CD4-positive, alpha-beta T cell (primary cell): ENCODE measurements around the gene CMSS1. TPM values are rescaled to one million over a fixed set of nuclear protein-coding genes. Genes with fewer than 3 reads are reported as not detected.

Experiments used
- ATAC-seq: fragments of 200-7000 bp; cut with Tn5 transposase; one replicate; pipeline ENCODE4 v1.10.0; 2022; ENCODE audit warnings: mild to moderate bottlenecking; ENCODE audit not compliant: poor library complexity
- CTCF ChIA-PET: fragments of 350-600 bp; sonication (Branson Sonifier 250); formaldehyde crosslinking; loops from one replicate; lab custom pipeline; 2021; ENCODE audit warnings: antibody characterized with exemption, inconsistent platforms; lab: Charles Lee
- POLR2A ChIA-PET: fragments of 350-600 bp; sonication (Branson Sonifier 250); formaldehyde crosslinking; loops from one replicate; lab custom pipeline; 2021; ENCODE audit warnings: antibody characterized with exemption, inconsistent platforms; lab: Charles Lee
- DNase-seq, 14 experiments: peaks; one replicate each; pipeline ENCODE4 v3.0.0-alpha.2; 2013 to 2020; ENCODE audit warnings: mixed read lengths in 2 of 14
- H3K27ac ChIP-seq, 2 donors: one replicate each; pipeline versions ENCODE4 v1.5.1 to v1.7.0; 2013; ENCODE audit warnings: low read length in 2 of 2, low read depth in 1 of 2, mild to moderate bottlenecking in 1 of 2
- H3K27me3 ChIP-seq, 2 experiments: 1 replicate in 1 of 2; 2 replicates in 1 of 2; pipeline versions ENCODE4 v1.6.1 to v1.7.0; 2013; ENCODE audit warnings: low read length in 2 of 2, control low read depth in 1 of 2, mild to moderate bottlenecking in 1 of 2, moderate library complexity in 1 of 2; ENCODE audit not compliant: insufficient read depth in 2 of 2, control insufficient read depth in 1 of 2
- H3K36me3 ChIP-seq: one replicate; pipeline ENCODE4 v1.6.1; 2013; ENCODE audit warnings: low read length, control low read depth; ENCODE audit not compliant: insufficient read depth
- H3K4me1 ChIP-seq: one replicate; pipeline ENCODE4 v1.6.1; 2013; ENCODE audit warnings: low read length, control low read depth; ENCODE audit not compliant: insufficient read depth
- H3K4me3 ChIP-seq: one replicate; pipeline ENCODE4 v1.5.1; 2013; ENCODE audit warnings: mild to moderate bottlenecking, low read length, moderate library complexity
- H3K9me3 ChIP-seq, 2 experiments: 1 replicate in 1 of 2; 2 replicates in 1 of 2; pipeline versions ENCODE4 v1.6.1 to v1.7.0; 2013; ENCODE audit warnings: low read length in 2 of 2, mild to moderate bottlenecking in 2 of 2, control low read depth in 1 of 2, moderate library complexity in 1 of 2; ENCODE audit not compliant: control insufficient read depth in 1 of 2, insufficient read depth in 1 of 2
- H3K27ac Mint-ChIP-seq: one replicate; pipeline ENCODE4 v1.8.0; 2020; ENCODE audit warnings: mixed read lengths
- H3K27me3 Mint-ChIP-seq: one replicate; pipeline ENCODE4 v1.8.0; 2021; ENCODE audit warnings: mixed read lengths
- H3K36me3 Mint-ChIP-seq: one replicate; pipeline ENCODE4 v1.8.0; 2021; ENCODE audit warnings: low read depth, mixed read lengths
- H3K4me1 Mint-ChIP-seq: one replicate; pipeline ENCODE4 v1.8.0; 2021; ENCODE audit warnings: low read depth, mixed read lengths
- H3K4me3 Mint-ChIP-seq: one replicate; pipeline ENCODE4 v1.8.0; 2020; ENCODE audit warnings: mild to moderate bottlenecking, mixed read lengths
- H3K9me3 Mint-ChIP-seq: one replicate; pipeline ENCODE4 v1.8.0; 2020; ENCODE audit warnings: mixed read lengths
- intact Hi-C, 2 experiments: fragments of 100-400 bp; cut with DNase I in 1 of 2; cut with micrococcal nuclease in 1 of 2; formaldehyde crosslinking; loops; one replicate each; pipeline versions ENCODE4 v1.15.1 to v1.9.0; 2023 to 2025; cut with DNase I, micrococcal nuclease
- total RNA-seq, 174 experiments: library from RNA in 2 of 174; stranded (reverse) in 2 of 174; gene quantifications; one replicate each; pipeline ENCODE4 v1.2.3 and lab custom pipeline; 2021 to 2026
- TF ChIP-seq, protein P1 (sequence below): fragments of 200-600 bp; IDR thresholded peaks from one replicate; pipeline ENCODE4 v1.8.0; 2022; ENCODE audit warnings: antibody characterized with exemption, mild to moderate bottlenecking

The CMSS1 gene
- total RNA-seq, 2 experiments from 2014 or later: 12.2 TPM

DNA sequence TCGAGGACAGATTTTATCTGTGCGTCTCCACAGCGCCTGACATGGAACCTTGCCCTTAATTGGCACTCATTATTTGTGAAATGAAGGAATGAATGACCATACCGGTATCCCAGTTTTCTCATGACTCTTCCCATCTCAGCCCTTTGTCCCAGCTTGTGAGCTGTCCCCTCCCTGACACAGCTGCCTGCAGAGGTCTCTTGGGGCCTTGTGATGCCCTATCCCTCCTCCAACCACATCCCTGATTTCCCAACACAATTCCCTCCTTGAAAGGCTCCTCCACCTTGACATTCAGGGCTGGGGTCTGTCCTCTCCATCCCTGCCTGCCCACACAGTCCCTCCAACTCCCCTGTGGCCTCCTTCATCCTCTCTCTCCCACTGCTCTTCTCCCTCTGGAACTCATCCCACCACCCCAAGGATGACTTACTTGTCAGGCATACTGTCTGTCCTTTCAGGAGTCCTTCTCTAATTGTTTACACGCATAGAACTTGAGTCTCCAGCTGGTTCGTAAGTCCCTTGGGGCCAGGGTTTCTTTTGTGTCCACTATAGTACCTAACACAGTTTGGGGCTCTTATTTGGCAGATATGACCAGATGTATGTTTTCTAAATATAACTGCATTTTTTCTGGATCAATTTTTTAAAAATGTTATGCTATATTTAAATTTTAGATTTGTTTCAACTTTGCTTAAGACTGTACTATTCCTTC is 332.2 kb downstream of the CMSS1 start:
- Mint-ChIP-seq H3K27me3 (no peaks in the 10 kb centered on the region), H3K4me3 (no peak overlapping the region), H3K9me3 (no peaks in the 10 kb centered on the region), H3K36me3 (peaks cover 62% of the 10 kb centered on the region), H3K4me1 (no peaks in the 10 kb centered on the region), H3K27ac (no peak overlapping the region)
- no peak overlapping the region for H3K27ac ChIP-seq
- H3K27me3 ChIP-seq: no peaks in the 10 kb centered on the region
- ATAC-seq (no peak), DNase-seq (no peak)
- H3K9me3 ChIP-seq: peaks cover 0 to 4% of the 10 kb centered on the region in 2 experiments
- CTCF ChIA-PET: no interaction called here
- no peak overlapping the region for H3K4me3 ChIP-seq
- TF ChIP-seq, protein P1, sequence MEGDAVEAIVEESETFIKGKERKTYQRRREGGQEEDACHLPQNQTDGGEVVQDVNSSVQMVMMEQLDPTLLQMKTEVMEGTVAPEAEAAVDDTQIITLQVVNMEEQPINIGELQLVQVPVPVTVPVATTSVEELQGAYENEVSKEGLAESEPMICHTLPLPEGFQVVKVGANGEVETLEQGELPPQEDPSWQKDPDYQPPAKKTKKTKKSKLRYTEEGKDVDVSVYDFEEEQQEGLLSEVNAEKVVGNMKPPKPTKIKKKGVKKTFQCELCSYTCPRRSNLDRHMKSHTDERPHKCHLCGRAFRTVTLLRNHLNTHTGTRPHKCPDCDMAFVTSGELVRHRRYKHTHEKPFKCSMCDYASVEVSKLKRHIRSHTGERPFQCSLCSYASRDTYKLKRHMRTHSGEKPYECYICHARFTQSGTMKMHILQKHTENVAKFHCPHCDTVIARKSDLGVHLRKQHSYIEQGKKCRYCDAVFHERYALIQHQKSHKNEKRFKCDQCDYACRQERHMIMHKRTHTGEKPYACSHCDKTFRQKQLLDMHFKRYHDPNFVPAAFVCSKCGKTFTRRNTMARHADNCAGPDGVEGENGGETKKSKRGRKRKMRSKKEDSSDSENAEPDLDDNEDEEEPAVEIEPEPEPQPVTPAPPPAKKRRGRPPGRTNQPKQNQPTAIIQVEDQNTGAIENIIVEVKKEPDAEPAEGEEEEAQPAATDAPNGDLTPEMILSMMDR: no peak
- H3K4me1 ChIP-seq: no peaks in the 10 kb centered on the region
- intact Hi-C loops: no loop called here
- POLR2A ChIA-PET: no interaction called here
- H3K36me3 ChIP-seq: peaks cover 6% of the 10 kb centered on the region

DNA sequence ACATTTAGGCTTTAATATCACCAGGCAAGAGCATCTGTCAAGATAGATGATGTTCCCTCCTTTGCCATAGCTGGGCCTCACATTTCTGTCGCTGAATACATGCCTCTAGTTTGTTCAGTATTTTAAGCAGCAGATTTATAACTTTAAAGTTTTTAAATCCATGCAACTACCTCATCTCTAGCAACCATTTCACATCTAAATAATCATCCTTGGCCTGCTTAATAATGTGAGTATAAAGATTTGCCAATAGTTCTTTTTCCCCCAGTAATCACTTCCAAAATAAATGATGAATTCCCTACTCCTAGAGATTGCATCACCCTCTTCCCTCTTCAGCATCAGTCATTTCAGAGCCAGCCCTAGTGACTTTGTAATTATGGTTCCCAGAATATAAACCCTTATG is 332.8 kb downstream of the CMSS1 start:
- Mint-ChIP-seq H3K27me3 (no peaks in the 10 kb centered on the region), H3K4me3 (no peak overlapping the region), H3K9me3 (peaks cover 5% of the 10 kb centered on the region), H3K36me3 (peaks cover 68% of the 10 kb centered on the region), H3K4me1 (no peaks in the 10 kb centered on the region), H3K27ac (no peak overlapping the region)
- CTCF ChIA-PET: no interaction called here
- POLR2A ChIA-PET: no interaction called here
- Histone ChIP-seq H3K4me1 (no peaks in the 10 kb centered on the region), H3K9me3 (peaks cover 4 to 5% of the 10 kb centered on the region in 2 experiments), H3K36me3 (peaks cover 6% of the 10 kb centered on the region), H3K27ac (no peak overlapping the region), H3K4me3 (no peak overlapping the region), H3K27me3 (no peaks in the 10 kb centered on the region)
- intact Hi-C loops: no loop called here
- DNase-seq (no peak), ATAC-seq (no peak)
- TF ChIP-seq, protein P1: no peak

DNA sequence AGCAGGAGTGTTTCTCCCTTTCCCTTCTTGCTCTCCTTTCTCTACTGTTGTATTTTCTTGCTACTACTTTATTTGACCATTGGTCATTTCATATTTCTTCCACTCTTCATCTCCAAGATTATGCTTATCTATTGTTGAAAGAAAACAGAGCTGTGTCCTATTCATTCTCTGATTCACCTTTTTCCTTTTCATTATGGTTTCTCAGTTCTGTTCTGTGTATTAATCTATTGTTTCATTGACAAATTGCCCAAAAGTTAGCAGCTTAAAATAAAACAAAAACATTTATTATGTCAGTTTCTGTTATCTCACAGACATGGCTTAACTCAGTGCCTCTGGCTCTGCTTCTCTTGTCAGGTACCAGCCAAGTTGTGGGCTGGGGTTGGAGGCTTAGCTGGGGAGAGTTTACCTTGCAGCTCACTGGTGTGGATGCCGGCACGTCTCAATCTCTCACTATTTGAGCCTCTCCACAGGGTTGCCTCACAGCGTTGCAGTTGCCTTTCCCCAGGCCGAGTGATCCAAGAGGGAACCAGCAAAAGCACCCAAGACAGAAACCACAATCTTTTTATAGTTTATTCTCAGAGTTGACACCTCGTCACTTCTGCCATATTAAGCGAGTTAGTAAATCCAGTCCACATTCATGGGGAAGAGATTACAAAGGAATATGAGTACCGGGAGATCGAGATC is 333.5 kb downstream of the CMSS1 start:
- Histone ChIP-seq H3K4me1 (no peaks in the 10 kb centered on the region), H3K36me3 (peaks cover 6% of the 10 kb centered on the region), H3K27ac (no peak overlapping the region), H3K4me3 (no peak overlapping the region), H3K9me3 (peaks cover 7% of the 10 kb centered on the region in 2 experiments), H3K27me3 (no peaks in the 10 kb centered on the region)
- Mint-ChIP-seq H3K27ac (no peak overlapping the region), H3K9me3 (peaks cover 5% of the 10 kb centered on the region), H3K36me3 (peaks cover 73% of the 10 kb centered on the region), H3K27me3 (no peaks in the 10 kb centered on the region), H3K4me1 (no peaks in the 10 kb centered on the region), H3K4me3 (no peak overlapping the region)
- DNase-seq (no peak), ATAC-seq (no peak)
- ChIA-PET POLR2A (no interaction called here), CTCF (no interaction called here)
- TF ChIP-seq, protein P1: no peak
- intact Hi-C loops: no loop called here
